HG02588 (cell line): ENCODE data around the gene DEFB116.
"Not testable (repeated sequence)": the region's sequence is repeated elsewhere in the genome, so short reads cannot be mapped to it uniquely, and the experiment has no call there.

Experiments used
- ATAC-seq: cut with Tn5 transposase; IDR thresholded peaks from one replicate; pipeline ENCODE4 v1.9.1; 2021; ENCODE audit warnings: mild to moderate bottlenecking, moderate library complexity; ENCODE audit not compliant: unreplicated experiment

DEFB116 gene

GRCh38 chr20:31308535-31309162, at the start of gene DEFB116:
TSS of gene DEFB116 (minus strand) at chr20:31308585. CDS start at chr20:31308585, 0 bp downstream.
- no peak for ATAC-seq

GRCh38 chr20:31355981-31356380, 47.6 kb upstream of the DEFB116 start:
- ATAC-seq, result no peak

GRCh38 chr20:31341470-31341869, 33.1 kb upstream of the DEFB116 start:
- no peak for ATAC-seq

GRCh38 chr20:31330893-31331292, 22.5 kb upstream of the DEFB116 start:
- ATAC-seq, result no peak

- ATAC-seq, result no peak
Measured at GRCh38 chr20:31322504-31322903, 14.1 kb upstream of the DEFB116 start.

- ATAC-seq, result not testable (repeated sequence)
Measured at GRCh38 chr20:31284964-31285363, 23.4 kb downstream of the DEFB116 start.

GRCh38 chr20:31278178-31278577, 30.2 kb downstream of the DEFB116 start:
- ATAC-seq, result no peak

- ATAC-seq, result no peak
Measured at GRCh38 chr20:31274441-31274840, 33.9 kb downstream of the DEFB116 start.

GRCh38 chr20:31260326-31260932, 48.0 kb downstream of the DEFB116 start:
- ATAC-seq, result no peak

- ATAC-seq, result no peak
Measured at GRCh38 chr20:31257364-31257763, 51.0 kb downstream of the DEFB116 start, which contains the start of gene DEFB115. TSS of gene DEFB115 (plus strand) at chr20:31257664. CDS start at chr20:31257664, 0 bp downstream.

- no peak for ATAC-seq
Measured at GRCh38 chr20:31256959-31257358, 51.4 kb downstream of the DEFB116 start.
